ENCODE data around the gene AIG1.

Gene AIG1

GRCh38 chr6:143093290-143093689 is 32.6 kb downstream of the AIG1 start:
- H3K9ac ChIP-seq (ENCODE audit: low read depth, low read length), result no peak overlapping the region
- no peak overlapping the region for H3K4me3 ChIP-seq (ENCODE audit: low read depth in 1 of 2, low read length in 2 of 2)
- no peaks in the 10 kb centered on the region for H3K27me3 ChIP-seq (ENCODE audit: insufficient read depth, low read length, poor library complexity)
- no peak overlapping the region for H2AFZ ChIP-seq (ENCODE audit: low read depth, low read length)
- no peaks in the 10 kb centered on the region for H3K4me1 ChIP-seq (ENCODE audit: insufficient read depth, low read length)
- no peak for DNase-seq
- H3K4me2 ChIP-seq (ENCODE audit: insufficient read depth, low read length), result no peak overlapping the region
- no peak for ATAC-seq (ENCODE audit: insufficient read depth, low read depth)
- H3K36me3 ChIP-seq (ENCODE audit: insufficient read depth, low read length), result no peaks in the 10 kb centered on the region
- H3K79me2 ChIP-seq (ENCODE audit: insufficient read depth, low read length), result no peaks in the 10 kb centered on the region
- H4K20me1 ChIP-seq (ENCODE audit: insufficient read depth, low read length), result no peaks in the 10 kb centered on the region
- TF ChIP-seq CTCF (IDR thresholded peaks at IDR 0.05; ENCODE audit: borderline replicate concordance, extremely low read depth, low read length, poor library complexity, severe bottlenecking) (no peak), EZH2 (IDR thresholded peaks at IDR 0.05; ENCODE audit: borderline replicate concordance, low read depth, low read length, severe bottlenecking) (no peak)
- no peaks in the 10 kb centered on the region for H3K9me3 ChIP-seq (ENCODE audit: insufficient read depth, low read length, severe bottlenecking)
- H3K27ac ChIP-seq (ENCODE audit: low read length), result no peak overlapping the region

- no peaks in the 10 kb centered on the region for H4K20me1 ChIP-seq (ENCODE audit: insufficient read depth, low read length)
- H3K4me3 ChIP-seq (ENCODE audit: low read depth in 1 of 2, low read length in 2 of 2), result no peak overlapping the region
- DNase-seq, result no peak
- H3K4me2 ChIP-seq (ENCODE audit: insufficient read depth, low read length), result no peak overlapping the region
- H3K79me2 ChIP-seq (ENCODE audit: insufficient read depth, low read length), result no peaks in the 10 kb centered on the region
- no peaks in the 10 kb centered on the region for H3K27me3 ChIP-seq (ENCODE audit: insufficient read depth, low read length, poor library complexity)
- H3K4me1 ChIP-seq (ENCODE audit: insufficient read depth, low read length), result no peaks in the 10 kb centered on the region
- TF ChIP-seq CTCF (IDR thresholded peaks at IDR 0.05; ENCODE audit: borderline replicate concordance, extremely low read depth, low read length, poor library complexity, severe bottlenecking) (no peak), EZH2 (IDR thresholded peaks at IDR 0.05; ENCODE audit: borderline replicate concordance, low read depth, low read length, severe bottlenecking) (no peak)
- H3K36me3 ChIP-seq (ENCODE audit: insufficient read depth, low read length), result no peaks in the 10 kb centered on the region
- no peak overlapping the region for H2AFZ ChIP-seq (ENCODE audit: low read depth, low read length)
- H3K9ac ChIP-seq (ENCODE audit: low read depth, low read length), result no peak overlapping the region
- no peaks in the 10 kb centered on the region for H3K9me3 ChIP-seq (ENCODE audit: insufficient read depth, low read length, severe bottlenecking)
- no peak for ATAC-seq (ENCODE audit: insufficient read depth, low read depth)
- no peak overlapping the region for H3K27ac ChIP-seq (ENCODE audit: low read length)
Observed at GRCh38 chr6:143096403-143096802, 35.7 kb downstream of the AIG1 start.

GRCh38 chr6:143097224-143097795 is 36.6 kb downstream of the AIG1 start:
- ATAC-seq (ENCODE audit: insufficient read depth, low read depth) (no peak), DNase-seq (no peak)
- Histone ChIP-seq H3K4me1 (ENCODE audit: insufficient read depth, low read length) (no peaks in the 10 kb centered on the region), H4K20me1 (ENCODE audit: insufficient read depth, low read length) (no peaks in the 10 kb centered on the region), H3K79me2 (ENCODE audit: insufficient read depth, low read length) (no peaks in the 10 kb centered on the region), H3K4me2 (ENCODE audit: insufficient read depth, low read length) (no peak overlapping the region), H2AFZ (ENCODE audit: low read depth, low read length) (no peak overlapping the region), H3K9ac (ENCODE audit: low read depth, low read length) (no peak overlapping the region), H3K27ac (ENCODE audit: low read length) (no peak overlapping the region), H3K36me3 (ENCODE audit: insufficient read depth, low read length) (no peaks in the 10 kb centered on the region), H3K4me3 (ENCODE audit: low read depth in 1 of 2, low read length in 2 of 2) (no peak overlapping the region), H3K27me3 (ENCODE audit: insufficient read depth, low read length, poor library complexity) (no peaks in the 10 kb centered on the region), H3K9me3 (ENCODE audit: insufficient read depth, low read length, severe bottlenecking) (no peaks in the 10 kb centered on the region)
- TF ChIP-seq CTCF (IDR thresholded peaks at IDR 0.05; ENCODE audit: borderline replicate concordance, extremely low read depth, low read length, poor library complexity, severe bottlenecking), result no peak
- TF ChIP-seq EZH2 (IDR thresholded peaks at IDR 0.05; ENCODE audit: borderline replicate concordance, low read depth, low read length, severe bottlenecking), result no peak
